ENCODE data around the gene PCYT2.

The PCYT2 gene

DNA sequence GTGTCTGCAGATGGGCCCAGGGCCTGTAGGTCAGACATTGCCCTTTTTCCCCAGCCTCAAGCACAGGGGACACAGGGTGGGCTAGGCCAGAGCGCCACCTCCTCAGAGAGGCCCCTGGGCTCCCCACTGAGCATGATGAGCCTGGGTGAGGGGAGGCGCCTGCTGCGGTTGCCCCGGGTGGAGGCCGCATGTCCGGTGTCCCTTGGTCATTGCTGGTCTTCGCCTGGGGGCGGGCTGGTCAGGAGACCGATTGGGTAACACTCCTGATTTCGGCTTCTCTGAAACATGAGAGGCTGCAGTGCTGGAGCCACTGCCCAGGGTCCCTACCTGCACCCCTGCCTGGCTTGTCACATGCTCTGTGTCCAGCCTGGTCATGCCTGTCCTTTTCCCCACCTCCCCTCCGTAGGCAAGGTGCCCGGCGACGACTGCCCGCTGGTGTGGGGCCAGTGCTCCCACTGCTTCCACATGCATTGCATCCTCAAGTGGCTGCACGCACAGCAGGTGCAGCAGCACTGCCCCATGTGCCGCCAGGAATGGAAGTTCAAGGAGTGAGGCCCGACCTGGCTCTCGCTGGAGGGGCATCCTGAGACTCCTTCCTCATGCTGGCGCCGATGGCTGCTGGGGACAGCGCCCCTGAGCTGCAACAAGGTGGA, 11.6 kb downstream of the PCYT2 start:
- no peak for DNase-seq

DNA sequence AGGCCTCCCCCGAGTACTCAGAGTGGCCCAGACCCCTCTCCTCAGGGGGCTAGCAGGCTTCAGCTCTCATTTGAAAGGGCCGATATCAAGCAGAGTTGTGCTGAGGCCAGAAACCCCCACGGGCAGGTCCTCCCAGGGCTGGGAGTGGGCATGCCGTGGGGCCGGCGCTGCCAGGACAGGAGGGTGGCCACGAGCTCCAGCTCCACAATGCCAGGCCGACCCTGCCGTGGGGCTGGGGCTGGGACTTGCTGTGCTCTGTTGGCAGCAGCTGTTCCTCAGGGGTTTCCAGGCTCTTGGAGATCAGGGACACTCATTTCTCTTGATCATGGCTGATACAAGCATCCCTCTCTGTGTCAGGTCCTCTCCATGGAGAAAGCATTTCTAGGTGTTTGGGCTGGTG, 12.3 kb downstream of the PCYT2 start:
- DNase-seq: no peak

DNA sequence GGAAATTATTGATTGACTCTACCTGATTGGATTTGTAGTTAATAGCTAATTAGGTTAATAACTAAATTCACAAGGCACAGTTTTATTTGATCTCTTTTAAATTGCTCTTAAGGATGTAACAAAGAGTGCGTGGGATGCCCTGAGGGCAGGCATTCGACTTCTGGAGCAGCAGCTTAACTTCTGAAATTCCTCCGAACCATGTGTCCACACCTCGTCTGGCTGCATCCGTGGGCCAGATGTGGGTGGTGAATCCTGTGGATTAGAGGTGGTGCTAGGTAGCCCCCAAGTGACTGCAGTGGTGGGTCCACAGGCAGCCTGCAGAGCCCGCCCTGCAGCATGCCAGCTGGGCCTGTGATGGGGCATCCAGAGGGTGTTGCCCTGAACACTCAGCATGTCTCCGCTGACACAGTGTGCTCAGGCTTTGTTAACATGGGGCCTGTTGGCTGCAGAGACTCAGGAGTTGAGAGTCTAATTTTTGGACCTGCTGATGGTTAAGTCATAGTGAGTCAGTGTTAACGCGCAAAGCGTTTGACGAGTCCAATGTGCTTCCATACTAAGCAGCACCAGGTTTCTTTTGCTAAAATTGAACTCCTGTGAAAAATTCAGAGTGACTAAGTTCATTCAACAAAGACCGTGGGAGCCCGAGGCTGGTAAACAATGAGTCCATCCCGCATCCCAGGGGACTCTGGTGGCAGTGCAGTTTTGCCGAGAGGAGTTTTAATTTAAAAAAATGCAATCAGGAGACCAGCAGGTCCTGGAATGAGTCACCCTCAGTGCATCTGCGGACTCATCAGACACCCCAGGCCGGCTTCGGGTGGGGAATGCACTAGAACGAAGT, 13.0 kb downstream of the PCYT2 start:
- DNase-seq: no peak

DNA sequence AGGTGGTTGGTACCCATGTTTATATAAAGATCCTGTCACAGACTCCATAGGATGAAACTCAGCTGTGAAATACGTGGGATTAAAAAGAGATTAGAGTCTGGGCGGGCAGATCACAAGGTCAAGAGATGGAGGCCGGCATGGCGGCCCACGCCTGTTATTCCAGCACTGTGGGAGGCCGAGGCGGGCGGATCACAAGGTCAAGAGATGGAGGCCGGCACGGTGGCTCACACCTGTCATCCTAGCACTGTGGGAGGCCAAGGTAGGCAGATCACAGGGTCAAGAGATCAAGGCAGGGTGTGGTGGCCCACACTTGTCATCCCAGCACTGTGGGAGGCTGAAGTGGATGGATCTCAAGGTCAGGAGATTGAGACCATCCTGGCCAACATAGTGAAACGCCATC, 15.8 kb downstream of the PCYT2 start:
- peak; percentile 18 for DNase-seq

DNA sequence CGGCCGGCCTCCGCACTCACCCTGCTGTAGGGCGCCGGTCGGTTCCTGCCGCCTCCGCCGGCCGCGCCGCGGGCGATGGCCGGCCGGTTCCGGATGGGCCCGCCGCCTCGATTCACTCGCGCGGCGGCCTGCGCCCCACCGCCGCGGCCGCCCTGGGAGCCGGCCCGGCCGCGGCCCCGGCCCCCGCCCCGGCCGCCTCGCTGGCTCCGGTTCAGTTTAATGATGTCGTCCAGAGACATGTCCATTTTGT, 20.0 kb downstream of the PCYT2 start:
- no peak for DNase-seq

DNA sequence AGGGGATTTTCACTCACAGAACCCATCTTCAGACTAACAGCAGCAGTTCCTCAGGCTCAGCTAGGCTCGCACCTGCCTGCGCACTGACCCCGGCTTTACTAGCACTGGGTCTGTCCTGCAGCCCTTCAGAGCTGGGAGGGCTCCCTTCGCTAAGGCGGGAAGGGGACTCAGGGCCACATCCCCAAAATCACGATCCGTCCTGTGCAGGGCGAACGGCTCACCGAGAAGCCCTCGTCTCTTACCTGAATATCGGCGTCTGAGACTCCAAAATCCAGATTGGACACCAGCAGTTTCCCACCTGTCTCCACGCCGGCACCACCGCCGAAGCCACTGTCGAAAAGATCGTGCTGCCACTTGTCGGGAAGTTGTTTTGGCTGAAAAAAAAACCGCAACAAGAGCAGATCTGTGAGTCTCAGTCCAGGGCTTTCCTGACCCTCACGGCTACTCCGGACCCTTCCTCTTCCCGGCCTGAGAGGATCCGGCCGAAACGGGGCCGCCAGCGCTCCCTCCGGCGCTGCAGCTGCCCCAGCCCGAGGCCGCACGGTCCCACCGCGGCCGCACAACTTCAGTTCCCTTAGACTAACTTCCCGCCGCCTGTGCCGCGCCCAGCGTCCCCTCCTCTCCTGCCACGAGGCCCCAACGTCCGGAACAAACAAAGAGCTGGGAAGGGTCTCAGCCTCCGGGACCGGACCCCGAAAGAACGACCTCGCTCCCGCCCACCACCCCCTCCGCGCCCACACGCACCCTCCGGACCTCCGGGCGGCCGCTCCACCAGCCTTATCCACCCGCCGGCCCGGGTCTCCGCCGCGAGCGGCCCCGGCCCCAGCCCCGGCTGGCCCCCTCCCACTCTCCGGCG, 20.5 kb downstream of the PCYT2 start:
- DNase-seq: no peak

DNA sequence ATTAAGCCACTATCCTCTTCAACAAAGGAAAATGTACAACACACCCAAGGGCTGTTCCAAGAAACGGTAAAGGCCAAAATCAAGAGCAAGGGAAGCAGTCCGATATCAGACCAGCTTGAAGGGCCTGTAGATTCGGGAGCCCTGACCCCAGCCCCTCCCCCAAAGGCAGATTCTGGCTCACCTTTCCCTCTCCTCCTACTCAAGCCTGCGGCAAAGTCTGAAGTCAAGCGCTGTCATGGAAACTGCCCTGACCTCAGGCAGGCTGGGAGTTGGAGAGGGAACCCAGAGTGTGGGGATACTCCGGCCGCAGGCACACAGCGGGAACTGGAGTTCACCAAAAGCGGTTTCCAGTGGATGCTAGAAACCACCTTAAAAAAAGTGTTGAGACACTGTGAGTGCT, 21.6 kb downstream of the PCYT2 start:
- DNase-seq: no peak

DNA sequence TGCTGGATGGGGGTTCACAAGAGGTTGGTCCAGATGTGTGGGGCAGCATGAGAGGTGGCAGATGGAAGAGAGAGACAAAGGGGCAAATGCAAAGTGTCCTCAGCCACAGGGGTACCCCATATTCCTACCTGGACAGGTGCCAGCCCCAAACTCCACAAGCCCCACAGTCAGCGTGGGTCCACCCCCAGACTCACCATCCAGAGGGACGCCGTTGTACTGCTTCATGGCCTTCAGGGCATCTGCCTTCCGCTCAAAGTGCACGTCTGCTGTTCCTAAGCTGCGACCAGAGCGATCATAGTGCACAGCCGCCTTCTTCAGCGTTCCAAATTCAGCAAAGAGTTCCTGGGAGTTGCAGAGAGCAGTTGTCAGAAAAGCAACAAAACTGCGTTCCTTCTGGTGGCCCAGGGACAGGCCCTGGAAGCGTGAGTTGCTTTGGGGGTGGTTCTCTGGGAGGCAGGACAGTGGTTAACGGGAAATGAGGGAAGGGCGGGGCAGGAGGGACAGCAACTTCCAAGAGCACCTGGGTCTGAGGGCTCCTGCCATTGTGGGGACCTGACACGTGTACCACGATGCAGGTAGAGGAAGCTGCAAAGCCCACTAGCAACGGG, 22.1 kb downstream of the PCYT2 start:
- DNase-seq: no peak

DNA sequence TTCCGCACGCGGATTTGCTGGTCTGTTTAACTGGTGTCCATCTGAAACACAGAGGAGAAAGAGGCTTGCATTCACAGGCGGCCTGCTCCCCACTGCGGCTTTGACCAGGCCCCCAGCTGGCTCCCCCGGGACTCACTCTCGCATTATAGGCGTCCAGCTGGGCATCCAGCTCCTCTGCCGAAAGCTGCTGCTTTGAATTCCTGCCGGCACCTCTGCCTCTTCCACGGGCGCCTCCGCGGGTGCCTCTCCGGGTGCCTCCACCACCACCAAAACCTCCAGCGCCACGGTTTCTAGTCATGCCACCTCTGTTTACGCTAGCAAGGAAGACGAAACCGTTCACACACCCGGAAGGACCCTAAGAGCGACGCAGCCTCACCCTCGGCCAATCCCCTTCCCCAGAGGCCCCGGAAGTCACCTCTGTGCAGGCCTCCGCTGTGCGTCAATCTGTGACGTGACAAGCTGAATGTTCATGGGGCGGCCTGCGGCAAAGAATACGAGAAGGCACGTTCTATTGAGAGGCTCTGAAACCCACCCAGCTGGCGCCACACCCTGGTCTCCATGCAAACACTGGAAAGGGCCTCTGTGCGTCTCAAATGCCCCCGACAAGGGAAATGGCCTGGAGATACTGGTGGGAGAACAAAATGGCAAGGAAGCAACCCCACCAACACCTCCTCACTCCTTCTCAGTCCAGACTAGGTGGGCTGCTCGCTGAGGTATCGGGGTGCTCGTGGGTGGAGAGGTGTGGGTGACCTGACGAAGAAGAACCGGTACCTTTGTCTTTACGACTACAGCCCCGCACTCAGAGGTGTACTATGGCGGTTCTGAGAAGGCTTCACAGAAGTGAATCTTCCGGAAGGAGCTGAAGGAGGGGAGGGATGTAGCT, 22.9 kb downstream of the PCYT2 start:
- no peak for DNase-seq

DNA sequence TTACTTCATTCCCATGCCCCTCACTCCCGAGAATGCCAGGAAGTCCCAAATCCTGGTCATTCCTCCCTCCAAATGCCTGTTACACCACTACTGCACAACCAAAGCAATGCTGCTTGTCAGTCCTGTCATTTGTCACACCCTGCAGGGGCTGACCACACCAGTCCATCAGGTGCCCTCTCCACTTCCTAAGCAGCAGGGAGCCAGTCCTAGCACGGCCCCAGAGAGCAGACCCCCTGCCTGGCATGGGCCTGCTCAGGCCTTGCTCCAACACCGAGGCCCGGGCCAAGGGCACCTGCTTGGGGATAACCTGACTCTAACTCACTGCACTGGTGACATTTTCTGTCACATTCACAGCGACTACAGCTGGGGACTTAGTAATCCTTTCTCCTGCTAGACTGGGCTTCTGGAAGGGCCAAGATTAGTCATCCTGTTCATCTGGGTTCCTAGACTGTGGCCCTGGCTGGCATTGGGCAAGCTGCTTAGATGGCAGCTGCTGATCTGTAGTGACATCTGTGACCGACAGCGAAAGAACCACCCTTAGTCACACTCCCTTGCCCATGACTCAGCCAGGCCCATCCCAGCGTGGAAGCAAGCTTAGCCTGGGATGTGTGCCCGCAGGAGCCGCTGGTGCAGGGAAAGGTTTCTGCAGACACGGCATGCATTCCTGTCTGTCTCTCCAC, 25.2 kb downstream of the PCYT2 start:
- no peak for DNase-seq

DNA sequence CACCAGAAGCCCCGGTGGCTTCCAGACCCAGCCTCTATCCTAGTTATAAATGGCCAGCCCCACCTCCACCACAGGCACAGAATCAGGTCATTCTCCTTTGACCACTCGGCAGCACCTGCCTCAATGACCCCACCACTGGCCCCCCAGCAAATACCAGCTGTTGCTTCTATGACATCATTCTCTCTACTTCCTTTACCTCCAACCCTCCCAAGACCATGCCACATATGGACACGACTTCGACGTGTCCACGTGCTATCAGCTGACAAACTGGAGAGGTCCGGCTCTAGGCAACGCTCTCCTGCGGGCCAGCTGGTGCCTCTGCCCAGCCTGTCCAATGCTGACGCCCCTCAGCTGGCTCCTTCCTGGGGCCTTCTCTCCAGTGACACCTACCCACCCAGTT, 25.7 kb downstream of the PCYT2 start:
- no peak for DNase-seq

DNA sequence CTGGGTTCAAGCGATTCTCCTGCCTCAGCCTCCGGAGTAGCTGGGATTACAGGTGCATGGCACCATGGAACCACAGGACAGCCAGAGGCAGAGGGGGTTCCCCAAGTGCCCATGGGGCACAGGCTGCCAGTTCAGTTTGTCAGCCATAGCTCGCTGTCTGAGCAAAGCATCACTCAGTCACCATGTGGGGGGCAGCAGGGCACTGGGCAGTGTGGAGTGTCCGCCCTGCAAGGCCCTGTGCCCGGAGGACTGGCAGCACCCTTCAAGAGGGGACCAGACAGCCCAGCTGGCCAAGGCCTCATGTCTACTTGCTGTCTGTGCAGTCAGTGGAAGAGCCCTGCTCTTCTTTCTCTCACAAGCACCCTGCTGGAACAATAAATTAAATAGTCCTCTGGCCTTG, 26.2 kb downstream of the PCYT2 start:
- DNase-seq: no peak

DNA sequence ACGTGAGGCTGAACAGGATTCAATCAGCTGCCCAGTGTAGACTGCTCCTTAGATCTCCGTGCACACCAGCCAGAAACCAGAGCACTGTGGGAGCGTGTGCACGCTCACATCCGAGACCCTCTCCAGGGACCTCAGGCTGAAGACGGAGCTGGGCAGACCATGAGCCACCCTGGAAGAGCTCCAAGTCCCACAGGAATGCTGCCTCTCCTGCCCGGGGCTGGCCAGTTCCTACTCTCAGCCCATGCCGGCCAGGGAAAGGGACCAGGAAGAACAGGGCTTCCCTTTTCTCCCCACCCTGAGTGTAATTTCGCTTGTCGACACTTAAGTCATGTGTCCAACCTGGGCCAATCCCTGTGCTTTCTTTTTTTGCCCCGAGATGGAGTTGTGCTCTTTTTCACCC, 26.7 kb downstream of the PCYT2 start:
- DNase-seq: no peak

DNA sequence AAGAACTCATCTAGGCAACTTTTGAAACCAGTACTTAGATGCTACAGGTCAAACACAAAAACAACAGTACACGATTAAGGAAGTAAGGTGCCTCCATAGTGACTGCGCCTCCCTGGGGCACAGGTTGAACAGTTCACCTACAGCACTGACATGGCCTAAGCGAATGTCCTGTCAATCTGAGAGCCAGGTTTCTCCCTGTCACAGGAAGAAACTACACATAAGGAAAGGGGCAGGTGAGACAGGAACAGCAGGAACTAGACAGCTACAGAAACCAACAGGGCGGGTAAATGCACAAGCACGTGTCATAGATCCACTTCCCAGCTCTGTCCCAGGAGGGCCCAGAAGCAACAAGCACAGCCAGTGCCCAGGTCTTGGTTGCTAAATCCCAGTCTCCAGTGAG, 32.1 kb downstream of the PCYT2 start:
- no peak for DNase-seq

DNA sequence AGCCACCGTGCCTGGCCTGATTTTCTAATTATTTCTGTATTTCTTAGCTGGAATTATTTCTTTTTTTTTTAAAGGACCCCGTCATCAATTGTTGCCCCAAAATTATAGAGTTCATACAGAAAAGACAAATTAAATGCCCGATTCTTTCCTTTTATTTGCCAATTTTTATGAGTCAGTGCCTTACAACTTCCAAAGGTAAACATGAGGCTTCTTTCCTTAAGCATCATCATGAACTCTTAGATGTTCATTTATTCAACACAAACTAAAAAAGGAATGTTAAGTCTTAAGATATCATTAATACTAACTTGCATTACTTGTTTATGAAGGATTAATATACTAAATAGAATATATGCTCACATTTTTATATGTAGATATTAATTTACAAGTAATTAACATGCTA, 32.9 kb downstream of the PCYT2 start:
- DNase-seq: no peak

DNA sequence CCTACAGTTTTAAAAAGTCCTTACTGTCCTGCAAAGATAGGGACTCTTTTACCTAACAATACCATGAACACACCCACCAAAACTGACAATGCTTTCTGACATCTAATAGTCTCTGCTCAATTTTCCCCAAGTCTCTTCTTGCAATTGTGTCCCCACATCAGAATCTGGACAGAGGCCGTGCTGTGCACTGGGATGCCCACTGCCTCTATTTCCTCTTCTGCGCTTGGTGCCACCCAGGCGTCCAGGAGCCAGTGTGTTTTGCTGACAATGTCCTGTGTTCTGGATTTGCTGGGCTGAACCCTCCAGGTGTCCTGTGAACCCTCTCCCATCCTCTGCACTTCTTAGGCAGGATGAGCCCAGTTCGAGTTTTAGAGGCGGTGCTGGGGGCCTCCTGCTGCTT, 33.6 kb downstream of the PCYT2 start:
- DNase-seq: no peak

DNA sequence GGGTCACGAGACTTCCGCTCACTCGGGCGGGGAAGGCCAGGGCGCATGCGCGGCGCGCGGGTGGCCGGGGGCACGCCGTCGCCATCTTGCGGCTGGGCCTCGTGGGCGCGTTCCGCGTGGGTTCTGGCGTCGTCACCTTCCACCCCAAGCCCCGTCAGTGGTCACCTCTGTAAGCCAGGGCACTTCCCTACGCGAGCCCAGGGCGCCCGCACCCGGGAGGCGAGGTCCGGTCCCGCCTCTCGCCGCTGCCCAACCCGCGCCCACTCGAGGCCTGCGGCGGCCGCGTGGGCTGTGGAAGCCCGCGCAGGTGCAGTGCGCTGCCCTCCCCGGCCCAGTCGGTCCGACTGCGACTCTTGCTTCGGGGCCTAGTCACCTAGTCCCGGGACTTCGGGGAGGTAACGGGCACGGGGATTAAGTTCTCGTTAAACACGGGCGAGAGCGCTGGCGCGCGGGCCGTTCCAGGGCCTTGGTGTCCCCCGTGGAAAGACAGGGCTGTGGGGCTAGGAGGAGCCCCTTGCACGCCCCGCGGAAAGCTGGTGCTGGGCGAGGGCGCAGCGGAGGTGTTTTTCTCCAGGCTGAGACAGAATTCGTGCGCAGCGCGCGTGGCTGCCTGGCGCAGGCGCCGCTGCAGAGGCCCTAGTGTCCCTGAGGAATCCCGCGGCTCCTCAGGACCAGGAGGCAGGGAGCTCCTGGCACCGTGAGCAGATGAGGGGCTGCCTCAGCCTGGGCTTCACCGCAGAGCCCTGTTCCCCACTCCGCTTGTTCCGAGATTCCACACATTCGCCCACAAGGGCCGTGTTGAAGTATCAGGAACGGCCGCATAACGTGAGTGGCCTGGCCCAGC, 39.6 kb downstream of the PCYT2 start:
- DNase-seq: peak; percentile 93

DNA sequence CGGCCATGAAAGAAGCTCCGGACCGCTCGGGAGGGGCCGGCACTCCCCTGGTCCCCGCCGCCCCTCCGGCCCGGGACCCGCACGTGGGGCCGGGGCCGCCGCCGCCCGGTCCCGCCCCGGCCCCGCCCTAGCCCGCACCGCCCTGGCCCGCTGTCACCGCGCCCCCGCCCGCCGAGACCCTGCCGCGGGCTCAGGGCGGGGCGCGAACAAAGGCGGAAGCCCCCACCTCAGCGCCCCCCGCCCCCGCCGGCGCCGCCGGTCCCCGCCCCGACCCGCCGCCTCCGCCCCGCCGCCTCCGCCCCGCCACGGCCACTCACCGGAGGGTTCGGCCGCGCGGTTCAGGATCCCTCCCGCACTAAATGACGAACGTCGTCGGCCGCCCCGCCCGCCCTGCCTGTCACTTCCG, 40.2 kb downstream of the PCYT2 start, which contains the start of gene ARHGDIA:
ARHGDIA (minus strand) TSS at position 357 of the 406 bp plus-strand sequence. CDS start 1,407 bp downstream, outside the sequence.
- DNase-seq: no peak

DNA sequence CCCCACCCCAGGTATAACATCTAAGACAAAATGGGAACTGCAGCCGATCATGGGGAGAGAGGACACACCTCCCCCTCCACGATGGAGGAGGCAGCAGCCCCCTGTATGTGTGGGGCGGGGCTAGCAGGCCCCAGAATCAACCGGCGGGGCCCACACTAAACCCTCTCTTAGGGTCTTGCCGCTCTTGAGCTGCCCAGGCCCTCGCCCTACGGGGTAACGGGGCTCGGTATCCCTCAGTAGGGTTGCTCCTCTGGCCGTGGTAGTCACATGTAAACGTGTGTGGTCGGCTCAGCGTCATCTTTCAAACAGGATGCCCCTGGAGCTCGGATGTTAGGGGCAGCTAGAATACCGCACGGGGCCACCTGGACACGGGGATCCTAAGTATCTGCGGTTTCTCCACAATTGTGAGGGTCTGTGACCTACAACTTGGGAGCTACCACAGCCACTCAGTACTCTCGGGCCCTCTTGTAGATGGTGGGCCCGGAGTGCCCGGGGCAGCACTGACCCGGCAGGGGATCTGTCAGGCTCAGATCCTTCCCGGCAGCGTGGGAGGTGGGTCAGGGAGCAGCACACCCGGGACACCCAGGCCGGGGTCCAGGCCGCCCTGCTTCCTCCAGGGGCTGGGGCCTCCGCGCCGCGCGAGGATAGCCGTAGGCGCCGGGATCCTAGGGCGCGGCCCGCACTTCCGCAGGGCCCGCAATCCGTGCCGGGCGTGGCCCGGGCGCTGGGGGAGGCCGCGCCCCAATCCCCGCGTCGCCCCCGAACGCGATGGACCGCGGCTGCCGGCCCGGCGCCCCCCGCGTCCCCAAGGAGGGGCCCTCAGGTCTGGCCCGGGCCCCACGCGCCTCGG, 40.8 kb downstream of the PCYT2 start:
- peak; percentile 66 for DNase-seq

Measured in left hindlimb (tissue), 1 donor.